ENCODE data around the gene CPNE6. TPM values are rescaled to one million over a fixed set of nuclear protein-coding genes. Genes with fewer than 3 reads are reported as not detected.
A peak's percentile ranks its signal among the peaks of the same experiment; 100 is the strongest.

CPNE6 gene
- total and polyA plus RNA-seq, 2 of the 8 experiments (the other 6 are each of a cell fraction or from before 2014, with no cell fraction given), result 0.05 TPM; not detected in 1

- TF ChIP-seq RNF2 (IDR thresholded peaks at IDR 0.05; ENCODE audit: borderline replicate concordance, low read depth, low read length, missing control alignments, poor library complexity, severe bottlenecking) (no peak), GTF2F1 (IDR thresholded peaks at IDR 0.05; ENCODE audit: borderline replicate concordance, low read depth, low read length) (no peak), TEAD4 (IDR thresholded peaks at IDR 0.05; ENCODE audit: low read depth, low read length) (no peak), TAF1 (IDR thresholded peaks at IDR 0.05; ENCODE audit: low read depth, low read length) (peak; percentile 73), SIX5 (IDR thresholded peaks at IDR 0.05; ENCODE audit: low read depth, low read length) (no peak), CBX8 (IDR thresholded peaks at IDR 0.05; ENCODE audit: borderline replicate concordance, low read depth, low read length) (no peak), CEBPB (IDR thresholded peaks at IDR 0.05; ENCODE audit: low read depth, low read length) (0 out of 2 replicates have a peak, but pooled peaks have one; percentile 13), FOSL1 (IDR thresholded peaks at IDR 0.05; ENCODE audit: insufficient read depth, low read depth, low read length) (no peak), POLR2A (IDR thresholded peaks at IDR 0.05; ENCODE audit: control extremely low read depth in 1 of 2, low read depth in 2 of 2, low read length in 2 of 2) (peak; percentile 45 to 75), NANOG (IDR thresholded peaks at IDR 0.05; ENCODE audit: insufficient read depth, low read depth, low read length, poor library complexity, severe bottlenecking) (no peak), SAP30 (IDR thresholded peaks at IDR 0.05; ENCODE audit: insufficient read depth, insufficient replicate concordance, low read length) (peak; percentile 28), JUND (IDR thresholded peaks at IDR 0.05; ENCODE audit: low read length) (no peak), JUN (IDR thresholded peaks at IDR 0.05; ENCODE audit: low read depth, low read length) (no peak), SIRT6 (IDR thresholded peaks at IDR 0.05; ENCODE audit: low read length) (no peak), MAFK (IDR thresholded peaks at IDR 0.05; ENCODE audit: low read depth, low read length) (no peak), BRCA1 (IDR thresholded peaks at IDR 0.05; ENCODE audit: low read depth, low read length) (peak; percentile 75), E2F6 (IDR thresholded peaks at IDR 0.05) (peak; percentile 77)
- TF ChIP-seq, protein P1, sequence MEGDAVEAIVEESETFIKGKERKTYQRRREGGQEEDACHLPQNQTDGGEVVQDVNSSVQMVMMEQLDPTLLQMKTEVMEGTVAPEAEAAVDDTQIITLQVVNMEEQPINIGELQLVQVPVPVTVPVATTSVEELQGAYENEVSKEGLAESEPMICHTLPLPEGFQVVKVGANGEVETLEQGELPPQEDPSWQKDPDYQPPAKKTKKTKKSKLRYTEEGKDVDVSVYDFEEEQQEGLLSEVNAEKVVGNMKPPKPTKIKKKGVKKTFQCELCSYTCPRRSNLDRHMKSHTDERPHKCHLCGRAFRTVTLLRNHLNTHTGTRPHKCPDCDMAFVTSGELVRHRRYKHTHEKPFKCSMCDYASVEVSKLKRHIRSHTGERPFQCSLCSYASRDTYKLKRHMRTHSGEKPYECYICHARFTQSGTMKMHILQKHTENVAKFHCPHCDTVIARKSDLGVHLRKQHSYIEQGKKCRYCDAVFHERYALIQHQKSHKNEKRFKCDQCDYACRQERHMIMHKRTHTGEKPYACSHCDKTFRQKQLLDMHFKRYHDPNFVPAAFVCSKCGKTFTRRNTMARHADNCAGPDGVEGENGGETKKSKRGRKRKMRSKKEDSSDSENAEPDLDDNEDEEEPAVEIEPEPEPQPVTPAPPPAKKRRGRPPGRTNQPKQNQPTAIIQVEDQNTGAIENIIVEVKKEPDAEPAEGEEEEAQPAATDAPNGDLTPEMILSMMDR (IDR thresholded peaks at IDR 0.05; ENCODE audit: control extremely low read depth in 1 of 3, insufficient read depth in 1 of 3, low read depth in 1 of 3, low read length in 3 of 3), result no peak
- TF ChIP-seq, protein P2, sequence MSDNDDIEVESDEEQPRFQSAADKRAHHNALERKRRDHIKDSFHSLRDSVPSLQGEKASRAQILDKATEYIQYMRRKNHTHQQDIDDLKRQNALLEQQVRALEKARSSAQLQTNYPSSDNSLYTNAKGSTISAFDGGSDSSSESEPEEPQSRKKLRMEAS (IDR thresholded peaks at IDR 0.05), result peak; percentile 94
These were observed 43.4 kb downstream of the CPNE6 start, which contains the start of the genes DCAF11 and NRL (continued) for GRCh38 chr14:24114532-24115421.

Measured in H1 (cell line).